Activated CD4-positive, CD25-positive, alpha-beta regulatory T cell (primary cell): ENCODE measurements around the gene CAMTA1.

Experiments used
- DNase-seq, 4 experiments: peaks; one replicate each; lab custom pipeline; 2025; lab: John Stamatoyannopoulos, UW

Gene CAMTA1

GRCh38 chr1:6850537-6850936 lies 65.3 kb downstream of the CAMTA1 start:
- no peak for DNase-seq

- DNase-seq = no peak
Measured at GRCh38 chr1:6852136-6852890, 67.1 kb downstream of the CAMTA1 start.

DNA sequence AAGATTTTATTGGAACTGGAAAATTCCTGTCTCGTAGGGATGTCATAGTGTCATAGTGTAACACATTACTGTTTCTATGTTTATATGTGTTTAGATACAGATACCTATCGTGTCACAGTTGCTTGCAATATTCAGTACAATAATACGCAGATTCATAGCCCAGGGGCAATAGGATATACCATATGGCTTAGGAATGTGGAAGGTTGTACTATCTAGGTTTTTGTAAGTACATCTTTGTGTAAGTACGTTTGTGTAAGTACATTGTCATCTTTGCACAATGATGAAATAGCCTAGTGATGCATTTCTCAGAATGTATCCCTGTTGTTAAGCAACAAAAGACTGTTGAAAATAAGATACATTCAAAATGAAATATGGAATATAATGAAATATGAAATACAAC lies 68.9 kb downstream of the CAMTA1 start:
- DNase-seq = no peak

DNA sequence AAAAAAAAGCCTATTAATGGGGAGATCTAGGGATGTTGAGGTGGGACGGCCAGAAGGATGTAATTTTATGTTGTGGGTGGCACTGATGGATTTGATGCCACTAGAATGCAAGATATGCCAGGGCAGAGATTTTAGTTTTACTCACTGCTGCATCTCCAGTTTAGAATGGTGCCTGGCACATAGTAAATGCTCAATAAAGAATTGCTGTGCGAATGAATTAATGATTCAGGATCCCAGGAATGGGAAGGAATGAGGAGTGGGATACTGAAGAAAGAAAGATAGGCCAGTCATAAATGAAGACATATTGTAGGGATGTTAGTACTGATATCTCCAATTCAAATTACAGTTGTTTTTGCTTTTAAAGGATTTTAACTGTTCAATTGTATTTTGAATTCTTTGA lies 72.6 kb downstream of the CAMTA1 start:
- DNase-seq = no peak

GRCh38 chr1:6858596-6858995 lies 73.3 kb downstream of the CAMTA1 start:
- no peak for DNase-seq

DNA sequence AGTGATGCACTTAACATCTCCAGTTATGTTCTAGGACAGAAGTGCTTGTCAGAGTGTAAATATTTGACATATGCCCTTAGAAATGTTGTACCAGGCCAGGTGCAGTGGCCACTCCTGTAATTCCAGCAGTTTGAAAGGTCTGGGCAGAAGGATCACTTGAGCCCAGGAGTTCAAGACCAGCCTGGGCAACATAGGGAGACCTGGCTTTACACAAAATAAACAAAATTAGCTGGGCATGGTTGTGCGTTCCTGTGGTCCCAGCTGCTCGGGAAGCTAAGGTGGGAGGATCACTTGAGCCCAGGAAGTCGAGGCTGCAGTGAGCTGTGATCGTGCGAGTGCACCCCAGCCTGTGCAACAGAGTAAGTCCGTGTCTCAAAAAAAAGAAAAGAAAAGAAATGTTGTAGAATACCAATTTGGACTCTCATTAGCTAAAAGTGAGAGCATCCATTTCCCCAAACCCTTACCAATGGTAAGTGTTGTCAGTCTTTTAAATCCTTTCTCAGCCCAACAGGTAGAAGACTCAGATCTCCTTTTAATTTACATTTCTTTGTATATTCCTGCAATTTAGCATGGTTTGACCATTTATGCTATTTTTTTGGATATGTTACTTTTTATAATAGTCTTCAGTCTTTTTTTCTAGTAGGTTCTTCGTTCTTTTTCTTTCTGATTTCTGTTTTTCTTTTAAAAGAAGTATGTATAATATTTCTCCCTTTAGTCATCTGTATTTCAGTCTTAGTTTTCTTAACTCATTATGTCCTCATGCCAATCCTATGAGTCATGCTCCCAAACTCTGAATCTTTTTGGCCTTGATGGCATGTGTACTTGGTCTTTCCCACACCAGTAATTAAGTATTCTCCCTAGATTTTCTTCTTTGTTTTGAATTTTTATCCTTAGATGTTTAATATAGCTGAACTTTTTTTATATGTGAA lies 74.4 kb downstream of the CAMTA1 start:
- no peak for DNase-seq

- no peak for DNase-seq
Measured at GRCh38 chr1:6860401-6860800, 75.1 kb downstream of the CAMTA1 start.

GRCh38 chr1:6861075-6861724 lies 75.9 kb downstream of the CAMTA1 start:
- no peak for DNase-seq

DNA sequence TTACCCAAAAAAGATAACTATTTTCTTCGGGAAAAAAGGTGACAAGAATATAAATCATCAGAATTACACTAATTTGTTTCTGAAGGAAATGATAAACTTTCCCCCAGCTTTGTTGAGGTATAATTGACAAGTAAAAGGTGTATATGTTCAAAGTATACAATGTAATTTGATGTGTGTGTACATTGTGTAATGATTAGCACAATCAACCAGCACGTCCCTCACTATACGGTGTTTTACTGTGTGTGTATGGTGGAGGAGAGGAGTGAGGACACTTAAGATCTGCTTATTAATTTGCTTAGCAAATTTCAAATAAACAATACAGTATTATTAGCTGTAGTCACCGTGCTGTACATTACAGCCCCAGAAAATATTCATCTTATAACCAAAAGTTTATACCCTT lies 77.7 kb downstream of the CAMTA1 start:
- DNase-seq = no peak

- no peak for DNase-seq
Measured at GRCh38 chr1:6864166-6864565, 78.9 kb downstream of the CAMTA1 start.

- DNase-seq = no peak
Measured at GRCh38 chr1:6866825-6867224, 81.6 kb downstream of the CAMTA1 start.

GRCh38 chr1:6867321-6867720 lies 82.1 kb downstream of the CAMTA1 start:
- no peak for DNase-seq

GRCh38 chr1:6867729-6868659 lies 82.7 kb downstream of the CAMTA1 start:
- DNase-seq = no peak

DNA sequence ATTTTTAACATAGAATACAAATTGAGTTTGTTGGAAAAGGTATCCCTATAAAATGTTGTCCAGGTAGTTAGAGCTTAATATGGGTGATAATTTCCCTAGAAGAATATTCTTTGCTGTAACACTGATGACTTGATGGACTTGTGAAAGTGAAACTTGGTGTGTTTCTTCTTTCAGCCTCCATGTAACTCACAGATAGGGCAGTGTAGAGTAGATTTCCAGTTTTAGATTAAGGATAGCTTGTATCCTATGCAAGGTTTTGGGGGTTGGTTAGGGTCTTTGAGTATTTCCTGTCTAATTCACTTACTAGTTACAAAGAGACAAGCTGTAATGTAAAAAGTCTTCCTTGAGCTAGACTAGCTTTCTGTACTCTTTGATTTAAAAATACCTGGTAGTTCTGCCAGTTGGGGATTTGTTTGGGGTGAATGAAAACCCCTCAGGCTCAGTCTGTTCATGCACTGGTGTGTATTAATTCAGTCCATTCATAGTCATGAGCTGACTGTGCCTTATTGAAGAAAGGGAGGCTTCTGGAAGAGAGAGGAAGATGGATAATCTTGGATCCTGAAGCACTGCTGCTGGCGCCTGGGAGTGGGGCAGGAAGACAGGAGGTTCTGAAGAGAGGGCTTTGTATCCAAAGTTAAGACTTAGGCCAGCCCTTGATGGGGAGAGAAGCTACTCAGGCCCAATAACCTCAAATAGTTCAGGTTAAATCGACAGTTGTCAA lies 83.6 kb downstream of the CAMTA1 start:
- no peak for DNase-seq

DNA sequence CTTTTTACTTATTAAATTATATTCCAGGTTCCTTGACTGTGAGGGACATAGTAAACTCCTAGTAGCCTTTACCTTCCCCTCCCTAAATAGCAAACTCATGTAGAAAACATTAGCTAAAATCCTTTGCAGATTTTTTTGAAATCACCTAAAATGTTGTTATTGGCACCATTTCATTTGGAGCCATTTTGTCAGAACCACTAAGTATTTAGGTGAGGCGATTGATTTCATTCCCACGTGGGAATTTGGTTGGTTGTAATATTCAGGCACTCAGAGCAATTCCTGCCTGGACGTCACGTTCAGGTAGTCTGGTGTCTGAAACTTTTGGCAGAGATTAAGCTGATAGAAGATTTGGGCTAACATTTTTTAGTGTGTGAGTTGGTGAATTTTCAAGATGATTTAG lies 84.3 kb downstream of the CAMTA1 start:
- no peak for DNase-seq

DNA sequence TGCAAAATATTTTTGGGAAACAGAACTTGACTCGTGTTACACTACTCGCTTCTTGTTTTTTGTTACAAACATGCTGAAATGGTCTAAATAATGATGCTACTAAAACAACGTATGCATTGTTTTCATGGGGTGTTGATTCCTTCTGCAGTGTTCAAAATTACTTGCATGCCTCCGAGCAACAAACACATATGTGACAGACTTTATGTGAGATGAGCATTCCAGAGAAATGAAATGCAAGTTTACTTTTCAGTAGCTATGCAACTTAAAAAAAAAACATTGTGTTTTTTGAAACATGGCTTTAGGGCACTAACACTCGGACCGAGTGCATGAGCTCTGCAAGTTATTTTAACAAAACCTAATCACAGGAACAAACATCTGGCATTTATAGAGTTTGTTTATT lies 84.8 kb downstream of the CAMTA1 start:
- no peak for DNase-seq

DNA sequence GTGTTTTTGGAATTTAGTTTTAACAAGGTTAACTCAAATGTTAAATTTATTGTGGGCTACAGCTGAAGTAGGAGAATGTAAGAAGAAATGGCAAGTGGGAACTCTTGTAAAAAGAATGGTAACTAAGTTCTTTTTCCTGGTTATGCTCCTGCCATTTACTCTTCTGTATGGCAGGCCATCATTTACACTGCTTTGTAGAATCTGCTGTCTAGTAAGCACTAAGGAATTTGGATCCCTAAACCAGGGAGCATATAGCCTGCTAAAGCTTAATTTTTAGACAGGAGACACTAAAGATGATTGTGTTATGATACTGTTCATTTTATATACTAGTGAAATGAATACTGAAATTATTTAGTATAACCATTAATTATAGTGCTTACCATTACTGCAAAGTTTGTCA lies 85.3 kb downstream of the CAMTA1 start:
- DNase-seq = no peak

DNA sequence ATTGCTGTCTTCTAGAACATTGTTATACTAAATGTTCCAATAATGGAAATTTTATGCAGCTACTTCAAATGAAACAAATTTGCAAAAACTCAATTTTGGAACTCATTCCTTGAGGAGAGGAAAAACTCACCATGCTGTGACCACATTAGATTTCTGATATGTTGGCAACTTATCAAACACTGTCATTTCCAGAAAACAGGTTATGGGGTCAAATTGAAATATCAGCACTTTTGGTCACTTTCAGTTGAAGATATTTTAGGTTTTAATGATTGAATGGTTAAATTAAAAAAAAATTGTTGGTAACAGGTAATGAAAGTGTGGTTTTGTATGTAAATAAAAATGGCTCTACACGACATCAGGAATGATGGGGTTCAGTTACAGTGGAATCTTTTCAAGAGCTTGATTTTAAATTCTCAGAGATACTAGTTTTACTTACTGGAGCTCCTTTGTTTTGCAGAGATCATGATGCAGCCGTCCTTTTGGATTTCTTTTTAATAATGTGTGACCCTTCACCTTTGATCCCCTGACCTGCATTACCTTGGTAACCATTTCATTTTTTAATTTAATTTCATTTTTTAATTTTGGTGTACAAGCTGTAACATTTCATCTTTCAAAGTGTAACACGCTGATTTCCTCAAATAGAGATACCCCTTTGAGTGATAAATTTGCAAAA lies 86.2 kb downstream of the CAMTA1 start:
- DNase-seq = no peak

- DNase-seq = no peak
Measured at GRCh38 chr1:6872573-6873261, 87.5 kb downstream of the CAMTA1 start.
